Stimulated activated CD4-positive, alpha-beta T cell treated with anti-CD3 and anti-CD28 coated beads, Interleukin-12 subunit alpha, Interleukin-12 subunit beta, amount 100 ng/mL, for 4 hours (primary cell): ENCODE data around the gene SOCS1.
"Not testable (repeated sequence)": the region's sequence is repeated elsewhere in the genome, so short reads cannot be mapped to it uniquely, and the experiment has no call there.

Source experiments
- DNase-seq: peaks from one replicate; pipeline ENCODE4 v3.0.0-alpha.2; 2020

The SOCS1 gene, protein sequence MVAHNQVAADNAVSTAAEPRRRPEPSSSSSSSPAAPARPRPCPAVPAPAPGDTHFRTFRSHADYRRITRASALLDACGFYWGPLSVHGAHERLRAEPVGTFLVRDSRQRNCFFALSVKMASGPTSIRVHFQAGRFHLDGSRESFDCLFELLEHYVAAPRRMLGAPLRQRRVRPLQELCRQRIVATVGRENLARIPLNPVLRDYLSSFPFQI

DNA sequence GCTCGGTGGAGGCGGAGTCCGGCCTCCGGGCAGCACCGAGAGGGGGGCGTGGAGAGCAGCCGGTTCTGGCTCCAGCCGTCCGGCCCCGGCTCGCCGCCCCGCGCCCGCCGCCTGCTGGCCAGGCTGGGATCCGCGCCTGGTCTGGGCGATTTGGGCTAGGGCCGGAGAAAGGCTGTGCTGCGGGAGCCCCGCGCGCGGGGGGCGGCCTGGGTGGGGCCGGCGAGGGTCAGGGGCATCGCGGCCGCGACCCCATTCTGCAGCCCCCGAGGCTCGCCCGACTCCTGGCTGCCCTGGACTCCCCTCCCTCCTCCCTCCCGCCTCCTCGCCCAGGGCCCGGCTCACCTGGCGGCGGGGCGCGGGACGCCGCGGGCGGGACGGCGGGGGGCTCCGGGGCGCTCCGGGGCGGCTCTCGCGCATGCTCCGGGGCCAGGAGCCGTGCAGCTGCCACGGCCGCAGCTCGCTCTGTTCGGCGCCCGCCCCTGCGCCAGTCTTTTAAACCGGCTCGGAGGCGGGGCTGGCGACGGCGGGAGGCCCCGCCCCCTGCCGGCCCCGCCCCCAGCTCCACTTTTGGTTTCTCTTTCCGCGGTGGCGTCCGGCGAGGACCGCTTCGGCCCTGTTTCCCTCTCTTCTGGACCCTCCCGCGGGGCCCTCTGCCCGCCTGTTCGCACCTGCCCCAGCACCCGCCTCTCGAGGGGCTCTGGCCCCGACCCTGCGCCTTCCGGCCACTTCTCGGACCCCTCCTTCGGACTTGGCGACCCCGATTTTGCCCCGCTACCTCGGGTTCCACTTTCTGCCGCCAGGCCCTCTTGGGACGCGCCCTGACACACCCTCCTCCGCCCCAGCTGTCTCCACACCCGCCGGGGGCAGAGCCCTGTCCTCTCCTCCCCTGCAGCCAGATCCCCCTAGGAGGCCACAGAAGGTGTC is at the start of gene SOCS1:
Gene SOCS1 (minus strand): TSS at position 468 of the 924 bp plus-strand sequence. CDS start 726 bp downstream, outside the sequence.
- DNase-seq, result peak; percentile 93

- DNase-seq, result no peak
These were observed 47.6 kb upstream of the SOCS1 start for GRCh38 chr16:11303405-11304138.

GRCh38 chr16:11302977-11303376 is 47.0 kb upstream of the SOCS1 start:
- no peak for DNase-seq

- no peak for DNase-seq
These were observed 45.9 kb upstream of the SOCS1 start for GRCh38 chr16:11301645-11302501.

- DNase-seq, result no peak
These were observed 44.5 kb upstream of the SOCS1 start for GRCh38 chr16:11300560-11300892.

- DNase-seq, result no peak
These were observed 44.0 kb upstream of the SOCS1 start for GRCh38 chr16:11299865-11300559.

GRCh38 chr16:11298950-11299547 is 43.0 kb upstream of the SOCS1 start:
- not testable (repeated sequence) for DNase-seq

- no peak for DNase-seq
These were observed 42.3 kb upstream of the SOCS1 start for GRCh38 chr16:11298143-11298900.

GRCh38 chr16:11297492-11298142 is 41.6 kb upstream of the SOCS1 start:
- DNase-seq, result peak; percentile 52

DNA sequence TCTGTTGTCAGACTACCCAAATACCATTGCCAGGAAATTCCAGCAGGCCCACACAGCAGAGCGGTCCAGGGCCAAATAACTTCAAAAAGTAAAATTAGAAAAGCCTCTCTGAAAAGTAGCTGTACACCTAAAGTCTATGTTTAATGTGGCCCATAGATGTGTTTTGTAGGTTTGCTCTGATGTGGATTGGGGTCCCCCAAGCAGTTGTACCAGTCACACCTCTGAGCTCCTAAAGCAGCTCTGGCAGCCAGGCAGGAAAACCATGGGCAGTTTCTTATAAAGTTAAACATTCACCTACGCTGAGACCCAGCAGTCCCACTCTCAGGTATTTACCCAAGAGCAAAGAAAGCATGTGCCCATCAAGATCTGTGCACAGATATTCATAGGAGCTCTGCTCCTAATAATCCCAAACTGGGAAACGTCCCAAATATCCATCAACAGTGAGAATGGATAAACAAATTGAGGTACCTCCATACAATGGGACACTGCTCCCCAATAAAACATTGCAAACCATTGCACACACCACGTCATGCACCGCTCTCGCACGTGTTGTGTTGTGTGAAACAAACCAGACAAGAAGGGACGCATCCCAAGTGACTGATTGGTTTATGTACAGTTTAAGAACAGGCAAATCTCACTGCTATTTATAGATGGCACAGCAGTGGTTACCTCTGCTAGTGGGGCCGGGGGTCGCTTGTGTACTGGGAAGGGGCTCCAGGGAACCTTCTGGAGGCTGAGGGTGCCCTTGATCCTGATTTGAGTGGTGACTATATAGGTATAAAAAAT is 40.9 kb upstream of the SOCS1 start:
- no peak for DNase-seq

GRCh38 chr16:11296351-11296705 is 40.3 kb upstream of the SOCS1 start:
- DNase-seq, result no peak

DNA sequence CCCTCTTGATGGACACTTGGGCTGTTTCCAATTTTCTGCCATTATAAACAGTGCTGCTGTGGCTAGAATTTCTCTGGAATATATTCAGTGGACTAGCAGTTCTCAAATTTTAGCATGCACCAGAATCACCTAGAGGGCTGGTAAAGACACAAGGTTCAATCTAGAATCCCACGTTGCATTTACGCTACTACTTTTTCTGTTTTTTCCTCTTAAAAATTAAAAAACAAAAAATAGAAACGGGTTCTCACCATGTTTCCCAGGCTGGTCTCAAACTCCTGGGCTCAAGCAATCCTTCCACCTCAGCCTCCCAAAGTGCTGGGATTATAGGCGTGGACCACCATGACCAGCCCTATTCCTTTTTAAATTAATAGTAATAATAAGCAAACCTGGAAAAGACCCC is 39.7 kb upstream of the SOCS1 start:
- no peak for DNase-seq

DNA sequence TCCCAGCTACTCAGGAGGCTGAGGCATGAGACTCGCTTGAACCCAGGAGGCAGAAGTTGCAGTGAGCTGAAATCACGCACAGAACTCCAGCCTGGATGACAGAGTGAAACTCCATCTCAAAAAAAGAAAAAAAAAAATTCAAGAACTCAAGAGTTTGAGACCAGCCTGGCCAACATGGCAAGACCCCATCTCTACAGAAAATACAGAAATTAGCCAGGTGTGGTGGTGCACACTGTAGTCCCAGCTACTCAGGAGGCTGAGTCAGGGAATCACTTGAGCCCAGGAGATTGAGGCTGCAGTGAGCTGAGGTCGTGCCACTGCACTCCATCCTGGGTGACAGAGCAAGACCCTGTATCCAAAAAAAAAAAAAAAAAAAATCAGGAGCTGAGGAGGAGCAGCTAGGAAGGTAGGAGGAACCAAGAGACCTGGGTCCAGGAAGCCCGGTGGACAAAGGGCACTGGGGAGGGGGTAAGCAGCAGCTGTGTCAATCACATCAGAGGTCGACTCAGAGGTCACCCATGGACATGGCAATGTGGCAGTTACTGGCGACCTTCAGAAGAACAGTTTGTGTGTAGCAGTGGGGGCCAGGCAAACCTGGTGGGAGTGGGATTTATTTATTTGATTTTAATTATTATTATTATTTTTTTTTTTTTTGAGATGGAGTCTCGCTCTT is 36.2 kb upstream of the SOCS1 start:
- no peak for DNase-seq

- DNase-seq, result no peak
These were observed 35.2 kb upstream of the SOCS1 start for GRCh38 chr16:11291091-11291703.

- no peak for DNase-seq
These were observed 34.3 kb upstream of the SOCS1 start for GRCh38 chr16:11290102-11290893.

GRCh38 chr16:11289696-11290095 is 33.7 kb upstream of the SOCS1 start:
- not testable (repeated sequence) for DNase-seq

DNA sequence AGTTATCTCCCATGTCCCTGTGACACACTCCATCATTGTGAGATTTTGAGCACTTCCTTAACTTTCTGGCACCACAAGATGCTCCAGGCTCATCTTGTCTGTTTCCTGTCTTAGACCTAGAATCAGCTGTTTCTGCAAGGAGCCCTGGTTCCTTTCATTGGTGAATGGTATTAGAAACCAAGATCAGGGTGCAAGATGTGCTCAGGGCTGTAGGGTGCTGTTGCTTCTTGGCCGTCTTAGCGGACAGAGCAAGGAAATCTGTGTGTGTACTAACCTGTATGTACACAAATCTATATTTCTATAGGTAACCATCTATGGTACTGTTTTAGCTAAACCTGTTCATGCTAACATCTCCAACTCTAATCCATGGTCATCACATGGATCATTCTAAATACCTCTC is 33.2 kb upstream of the SOCS1 start:
- no peak for DNase-seq

DNA sequence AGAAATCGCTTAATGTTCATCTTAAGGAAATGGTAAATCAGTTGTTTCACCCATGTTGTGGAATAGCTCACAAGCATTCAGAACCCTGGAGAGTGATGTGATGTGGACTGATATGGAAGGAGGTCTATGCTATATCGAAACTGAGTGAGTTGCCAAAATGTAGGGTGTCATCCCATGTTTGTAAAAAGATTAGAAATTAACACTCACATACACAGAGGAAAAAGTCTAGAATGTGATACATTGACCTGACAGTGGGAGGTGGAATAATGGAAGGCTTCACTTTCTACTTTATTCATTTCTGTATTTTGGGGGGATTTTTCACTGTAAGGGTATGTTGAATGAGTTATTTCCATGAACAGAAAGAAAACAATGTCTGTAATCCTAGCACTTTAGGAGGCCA is 29.8 kb upstream of the SOCS1 start:
- DNase-seq, result no peak
